Measurements from ENCODE around the gene CCDC170.

Gene CCDC170

DNA sequence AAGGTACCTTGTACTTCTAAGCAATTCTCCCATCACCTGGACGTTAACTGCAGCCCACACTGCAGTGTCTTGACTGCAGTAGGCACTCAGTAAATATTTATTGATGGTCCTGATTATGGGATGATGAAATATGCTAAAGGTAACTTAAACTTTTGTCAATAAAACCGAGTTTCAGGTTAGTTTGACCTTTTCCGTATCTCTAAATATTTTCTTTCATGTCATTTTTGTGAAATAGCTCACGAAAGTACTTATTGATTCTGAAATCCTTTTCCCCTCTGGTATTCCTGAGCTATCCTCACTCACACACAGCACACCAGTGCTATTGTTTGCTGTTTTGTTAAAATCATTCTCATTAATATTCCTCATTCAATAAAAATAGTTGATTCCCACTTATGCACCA, 164.3 kb downstream of the CCDC170 start:
- DNase-seq (ENCODE audit: low read depth) = no peak

DNA sequence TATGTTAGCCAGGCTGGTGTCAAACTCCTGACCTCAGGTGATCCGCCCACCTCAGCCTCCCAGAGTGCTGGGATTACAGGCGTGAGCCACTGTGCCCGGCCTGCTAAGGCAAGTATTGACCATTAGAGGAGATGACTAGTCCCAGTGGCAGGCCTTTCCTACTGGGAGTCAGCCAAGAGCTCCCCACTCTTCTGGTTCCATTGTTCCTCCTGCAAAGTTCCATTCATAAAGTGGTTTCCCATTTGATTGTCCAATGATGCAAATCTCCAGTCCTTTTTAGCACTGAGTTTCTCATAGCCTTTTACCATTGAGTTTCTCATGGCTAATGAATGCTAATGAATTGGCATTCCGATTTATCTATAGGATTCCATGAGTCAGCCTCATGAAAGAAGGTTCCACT, 165.4 kb downstream of the CCDC170 start:
- no peak for DNase-seq (ENCODE audit: low read depth)

DNA sequence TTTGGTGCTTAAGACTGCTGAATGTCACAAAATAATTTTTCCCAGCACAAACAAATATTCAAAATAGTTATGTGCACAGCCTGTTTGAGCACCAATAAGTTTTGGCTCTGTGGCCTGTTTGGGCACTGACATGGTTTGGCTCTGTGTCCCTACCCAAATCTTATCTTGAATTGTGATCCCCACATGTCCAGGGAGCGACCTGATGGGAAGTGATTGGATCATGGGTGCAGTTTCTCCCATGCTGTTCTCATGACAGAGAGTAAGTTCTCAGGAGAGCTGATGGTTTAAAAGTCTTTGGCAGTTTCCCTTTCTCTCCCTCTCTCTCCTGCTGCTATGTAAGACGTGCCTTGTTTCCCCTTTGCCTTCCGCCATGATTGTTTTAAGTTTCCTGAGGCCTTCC, 167.7 kb downstream of the CCDC170 start:
- no peak for DNase-seq (ENCODE audit: low read depth)

DNA sequence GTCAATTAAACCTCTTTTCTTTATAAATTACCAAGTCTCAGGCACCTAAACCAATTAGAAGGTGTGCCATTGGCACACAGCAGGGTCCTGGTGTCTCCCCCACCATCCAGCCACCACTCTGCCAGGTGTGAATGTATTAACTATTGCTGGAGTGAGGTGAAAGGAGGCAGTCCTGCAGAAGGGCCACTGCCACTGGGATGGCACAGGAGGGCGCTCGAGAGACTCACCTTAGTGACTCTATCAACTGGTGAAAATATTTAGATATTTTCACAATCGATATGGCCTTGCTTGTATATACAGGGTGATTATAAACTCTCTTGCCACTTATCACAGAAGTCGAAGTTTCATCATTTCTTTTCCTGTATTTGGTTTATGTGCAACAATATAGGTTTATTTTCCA, 168.1 kb downstream of the CCDC170 start:
- DNase-seq (ENCODE audit: low read depth) = no peak

DNA sequence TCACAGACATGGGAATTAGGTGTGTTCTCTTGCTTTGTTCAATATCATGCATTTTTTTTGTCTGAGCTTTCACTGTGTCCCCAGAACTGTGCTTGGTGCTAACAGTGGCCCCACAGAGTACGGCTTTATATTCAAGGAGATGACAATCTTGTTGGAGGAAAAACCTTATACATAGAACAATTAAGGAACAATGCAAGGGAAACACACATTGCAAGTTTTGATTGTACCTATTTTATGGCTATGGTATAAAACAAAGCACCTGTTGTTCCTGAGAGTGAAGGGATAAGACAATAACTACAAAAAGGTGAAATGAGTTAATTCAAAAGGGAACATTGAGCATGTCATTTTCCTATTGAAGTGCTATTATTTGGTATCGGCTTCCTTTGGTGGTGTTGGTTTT, 169.7 kb downstream of the CCDC170 start:
- DNase-seq (ENCODE audit: low read depth) = no peak

DNA sequence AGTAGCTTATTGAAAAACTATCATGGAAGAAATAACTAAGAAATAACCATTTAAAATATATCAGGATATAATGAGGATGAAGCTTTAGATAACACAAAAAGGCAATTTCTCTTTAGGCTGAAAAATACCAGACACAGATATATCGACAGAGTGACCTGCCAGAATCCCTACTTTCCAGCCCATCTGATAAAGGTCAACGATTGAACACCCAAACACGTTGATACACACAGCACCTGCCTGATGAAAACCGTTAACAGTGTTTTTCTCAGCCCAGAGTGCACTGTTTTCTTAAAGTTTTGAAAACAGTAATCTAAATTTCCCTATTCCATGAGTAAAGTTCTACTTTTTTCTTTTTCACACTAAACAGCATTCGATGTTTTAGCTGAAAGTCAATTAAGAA, 170.6 kb downstream of the CCDC170 start:
- DNase-seq (ENCODE audit: low read depth) = no peak

DNA sequence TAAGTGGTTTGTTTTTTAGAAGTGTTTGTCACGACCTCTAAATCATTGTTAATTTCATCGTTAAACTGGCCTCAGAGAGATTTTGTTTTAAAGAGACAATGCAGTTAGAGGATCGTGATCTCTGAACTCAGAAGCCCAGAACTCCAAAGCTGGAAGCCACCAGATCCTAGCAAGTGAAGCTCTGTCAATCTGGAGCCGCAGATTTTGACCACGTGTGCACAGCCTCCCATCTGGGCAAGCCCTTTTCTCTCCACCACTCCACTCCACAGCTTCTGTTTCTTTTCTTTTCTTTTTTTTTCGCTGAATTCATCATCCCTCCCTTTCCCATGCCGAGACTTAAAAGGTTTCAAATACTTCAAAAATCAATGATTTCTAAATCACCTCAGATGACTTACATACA, 171.5 kb downstream of the CCDC170 start:
- DNase-seq (ENCODE audit: low read depth) = no peak

DNA sequence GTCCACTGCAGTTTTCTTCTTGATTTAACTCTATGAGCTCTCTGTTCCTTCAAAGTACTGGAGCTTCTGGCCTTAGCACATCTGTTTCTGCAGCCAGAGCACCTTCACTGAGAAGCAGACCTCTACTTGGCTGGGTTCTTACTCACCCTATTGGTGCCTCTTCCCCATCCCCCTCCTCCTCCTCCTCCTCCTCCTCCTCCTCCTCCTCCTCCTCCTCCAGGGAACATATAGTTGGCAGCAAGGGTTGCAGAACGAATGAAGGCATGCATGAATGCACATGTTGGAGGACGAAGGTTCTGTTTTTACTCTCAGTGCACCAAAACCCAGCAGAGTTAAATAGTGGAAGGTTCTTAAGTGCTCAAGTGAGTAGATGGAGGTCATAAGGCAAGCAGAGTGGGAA, 172.7 kb downstream of the CCDC170 start:
- DNase-seq (ENCODE audit: low read depth) = no peak

DNA sequence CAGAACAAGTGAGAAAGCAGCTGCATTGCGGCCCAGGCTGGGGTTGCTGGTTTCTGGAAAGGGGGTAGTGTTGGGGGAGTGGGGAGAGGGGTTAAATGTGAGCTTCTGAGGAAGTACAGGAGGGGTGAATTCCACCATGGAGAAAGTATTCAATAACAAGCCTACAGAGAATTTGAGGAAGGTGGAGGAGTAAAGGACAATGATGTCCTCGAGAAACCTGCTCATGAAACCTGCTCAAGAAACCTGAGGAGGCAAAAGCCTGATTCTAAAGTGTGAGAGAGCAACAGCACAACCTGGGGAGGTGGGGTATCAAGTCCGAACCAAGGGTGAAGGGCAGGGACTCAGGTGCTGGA, 175.4 kb downstream of the CCDC170 start:
- DNase-seq (ENCODE audit: low read depth) = no peak

DNA sequence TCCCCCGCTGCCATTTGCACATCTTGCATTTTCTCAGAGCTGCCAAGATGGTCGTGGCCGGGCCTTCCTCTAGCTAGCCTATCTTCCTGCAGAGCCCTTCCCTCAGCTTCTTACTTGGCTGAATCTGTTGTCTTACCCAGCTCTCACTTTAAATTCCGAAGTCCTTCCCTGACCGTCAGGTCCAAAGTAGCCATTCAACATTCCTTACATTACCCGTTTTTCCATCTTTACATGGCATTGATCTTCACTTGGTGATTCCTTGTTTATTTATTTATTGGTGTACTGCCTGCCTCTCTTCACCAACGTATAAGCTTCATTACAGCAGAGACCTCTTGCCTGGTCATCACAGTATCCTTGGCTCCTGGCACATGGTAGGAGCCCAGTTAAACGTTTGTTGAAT, 176.3 kb downstream of the CCDC170 start:
- no peak for DNase-seq (ENCODE audit: low read depth)

Measured in stromal cell of bone marrow (primary cell).